NCI-H345 (cell line): ENCODE data around the gene STAP2.
A peak's percentile ranks its signal among the peaks of the same experiment; 100 is the strongest.
"Not testable (repeated sequence)": the region's sequence is repeated elsewhere in the genome, so short reads cannot be mapped to it uniquely, and the experiment has no call there.

ENCODE experiments used
- DNase-seq: peaks from one replicate; lab custom pipeline; 2025; lab: John Stamatoyannopoulos, UW

STAP2 gene

GRCh38 chr19:4357921-4358326 is 19.3 kb upstream of the STAP2 start:
- DNase-seq: no peak

GRCh38 chr19:4357095-4357797 is 18.6 kb upstream of the STAP2 start:
- no peak for DNase-seq

GRCh38 chr19:4354897-4355296 is 16.3 kb upstream of the STAP2 start:
- no peak for DNase-seq

GRCh38 chr19:4354282-4354681 is 15.7 kb upstream of the STAP2 start:
- DNase-seq: no peak

- DNase-seq: peak; percentile 41
These were observed 14.1 kb upstream of the STAP2 start for GRCh38 chr19:4352701-4353121.

GRCh38 chr19:4350726-4351125 is 12.1 kb upstream of the STAP2 start:
- no peak for DNase-seq

GRCh38 chr19:4350111-4350510 is 11.5 kb upstream of the STAP2 start:
- DNase-seq: no peak

- not testable (repeated sequence) for DNase-seq
These were observed 10.6 kb upstream of the STAP2 start for GRCh38 chr19:4349225-4349624.

GRCh38 chr19:4347521-4347920 is 8.9 kb upstream of the STAP2 start:
- no peak for DNase-seq

DNA sequence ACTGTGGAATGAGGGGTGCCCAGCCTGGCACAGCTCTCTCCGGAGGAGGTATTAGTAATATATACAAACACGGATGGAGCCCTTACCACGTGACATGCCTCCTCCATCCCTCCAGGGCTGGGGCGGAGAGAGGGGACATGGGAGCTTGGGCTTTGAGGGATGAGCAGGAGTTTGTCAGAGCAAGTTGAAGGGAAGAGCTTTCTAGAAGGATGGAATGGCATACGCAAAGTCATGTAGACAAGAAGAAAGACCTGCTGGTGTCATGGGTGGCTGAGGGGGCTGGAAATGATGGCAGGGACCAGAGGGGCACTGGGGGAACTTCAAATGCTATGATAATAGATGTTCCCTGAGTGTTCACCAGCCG is 7.4 kb upstream of the STAP2 start:
- no peak for DNase-seq

GRCh38 chr19:4345342-4346019 is 6.9 kb upstream of the STAP2 start:
- DNase-seq: no peak

DNA sequence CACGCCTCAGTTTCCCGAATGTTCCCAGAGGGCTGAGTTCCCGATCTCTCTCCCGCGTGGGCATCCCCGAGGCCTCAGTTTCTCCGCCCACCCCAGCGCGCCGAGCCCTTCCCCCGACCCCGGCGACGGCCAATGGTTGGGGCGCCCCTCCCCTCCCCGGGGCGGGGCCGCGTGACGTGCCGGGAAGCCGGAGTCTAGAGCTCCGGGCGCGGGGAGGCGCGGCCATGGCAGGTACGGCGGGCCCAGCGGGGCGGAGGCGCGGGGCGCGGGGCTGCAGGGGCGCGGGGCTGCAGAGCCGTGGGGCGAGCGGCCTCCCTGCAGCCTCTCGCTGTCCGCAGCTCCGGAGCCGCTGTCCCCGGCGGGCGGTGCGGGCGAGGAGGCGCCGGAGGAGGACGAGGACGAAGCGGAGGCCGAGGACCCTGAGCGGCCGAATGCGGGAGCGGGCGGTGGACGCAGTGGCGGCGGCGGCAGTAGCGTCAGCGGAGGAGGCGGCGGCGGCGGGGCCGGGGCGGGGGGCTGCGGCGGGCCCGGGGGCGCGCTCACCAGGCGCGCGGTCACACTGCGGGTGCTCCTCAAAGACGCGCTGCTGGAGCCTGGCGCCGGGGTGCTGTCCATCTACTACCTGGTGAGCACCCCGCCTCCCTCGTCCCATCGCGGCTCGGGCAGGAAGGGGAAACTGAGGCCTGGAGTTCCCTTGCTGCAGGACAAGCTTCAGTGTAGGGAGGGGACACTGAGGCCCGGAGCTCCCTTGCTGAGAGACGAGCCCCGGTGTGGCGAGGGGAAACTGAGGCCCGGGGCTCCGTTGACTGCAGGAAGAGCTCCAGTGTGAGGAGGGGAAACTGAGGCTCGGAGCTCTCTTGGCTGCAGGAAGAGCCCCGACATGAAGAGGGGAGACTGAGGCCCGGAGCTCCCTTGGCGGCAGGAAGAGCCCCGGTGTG is 5.0 kb upstream of the STAP2 start, which contains the start of gene MPND:
TSS of gene MPND (plus strand) at position 193 of the 938 bp plus-strand sequence. CDS start at position 225, 32 bp downstream.
- peak; percentile 93 for DNase-seq

DNA sequence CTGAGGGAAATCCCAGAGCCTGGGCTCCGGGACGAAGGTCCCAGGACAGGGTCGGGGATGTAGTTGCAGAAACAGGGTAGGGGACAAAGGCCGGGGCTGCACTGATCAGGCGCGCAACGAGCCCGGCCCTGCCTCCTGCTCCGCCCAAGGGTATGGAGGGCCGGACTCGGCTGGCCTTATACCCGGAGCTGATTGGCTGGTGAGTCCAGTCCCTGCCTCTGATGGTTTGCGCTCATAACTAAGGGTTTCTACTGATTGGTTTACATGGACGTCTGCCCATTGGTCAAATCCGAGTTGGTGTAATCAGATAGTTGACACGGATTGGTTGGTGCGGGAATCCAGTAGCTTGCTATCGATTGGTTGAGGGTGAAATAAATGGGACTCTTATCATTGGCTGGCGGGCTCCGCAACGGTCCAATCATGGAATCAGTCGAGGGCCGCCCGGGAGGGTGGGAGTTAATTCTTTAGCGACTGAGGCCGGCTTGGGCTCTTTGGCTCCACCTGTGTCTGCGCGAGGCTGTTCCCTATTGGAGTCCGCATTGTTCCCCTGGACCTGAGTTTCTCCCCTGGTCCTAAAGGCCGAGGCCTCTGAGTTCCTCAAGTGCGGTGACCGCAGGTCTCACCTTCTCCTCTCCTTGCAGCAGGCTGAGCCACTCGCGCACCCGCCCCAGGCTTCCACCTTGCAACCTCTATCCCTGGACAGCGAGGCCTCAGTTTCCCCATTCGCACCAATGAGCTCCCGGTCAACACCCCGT is 4.2 kb upstream of the STAP2 start:
- DNase-seq: peak; percentile 100

DNA sequence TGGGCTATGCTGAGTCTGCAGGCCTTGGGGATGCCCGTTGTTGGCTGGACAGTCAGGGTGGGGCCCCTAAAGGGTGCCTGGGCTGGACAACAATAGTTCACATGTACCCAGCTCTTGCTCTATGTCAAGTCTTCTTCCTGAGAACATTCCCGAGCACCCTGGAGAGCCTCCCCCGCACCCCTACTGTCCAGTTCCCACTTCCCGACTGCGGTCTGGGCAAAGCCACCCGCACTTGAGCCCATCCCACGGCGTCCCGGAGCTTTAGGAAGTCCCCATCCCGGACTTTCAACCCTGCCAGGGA is 3.6 kb upstream of the STAP2 start:
- no peak for DNase-seq

- no peak for DNase-seq
These were observed 654 bp downstream of the STAP2 start for GRCh38 chr19:4337906-4338440.

GRCh38 chr19:4334929-4335570 is 3.6 kb downstream of the STAP2 start:
- DNase-seq: no peak

DNA sequence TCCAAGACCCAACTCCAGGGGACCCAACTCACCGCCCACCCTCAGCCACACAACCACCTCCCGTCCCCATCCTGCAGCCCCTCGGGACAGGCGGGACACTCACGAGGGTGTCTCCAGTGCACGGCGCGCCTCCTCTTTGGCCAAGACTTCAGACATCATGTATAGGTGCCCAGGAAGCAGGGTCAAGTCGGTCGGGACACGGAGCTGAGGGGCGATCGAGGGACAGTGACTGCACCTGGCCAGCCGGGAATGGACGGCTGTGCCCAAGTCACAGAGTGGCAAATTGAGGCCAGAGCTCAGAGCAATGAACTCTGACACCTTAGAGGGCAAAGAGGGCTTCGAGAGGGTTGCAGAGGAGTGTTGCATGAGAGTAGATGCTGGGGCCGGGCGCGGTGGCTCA is 8.8 kb downstream of the STAP2 start:
- DNase-seq: no peak

- not testable (repeated sequence) for DNase-seq
These were observed 9.5 kb downstream of the STAP2 start for GRCh38 chr19:4328991-4329681.

- DNase-seq: peak; percentile 97
These were observed 10.2 kb downstream of the STAP2 start for GRCh38 chr19:4328243-4328990.

- DNase-seq: no peak
These were observed 10.8 kb downstream of the STAP2 start for GRCh38 chr19:4327877-4328242.
